Hindlimb muscle (tissue), 1 donor: ENCODE data around the gene SMURF2. TPM values are rescaled to one million over a fixed set of nuclear protein-coding genes. Genes with fewer than 3 reads are reported as not detected.
"Not testable (repeated sequence)": the region's sequence is repeated elsewhere in the genome, so short reads cannot be mapped to it uniquely, and the experiment has no call there.

Experiments
- DNase-seq: peaks from one replicate; pipeline ENCODE4 v3.0.0-alpha.2; 2013
- polyA plus RNA-seq: library from polyadenylated mRNA; unstranded; fragments of 120-200 nt; gene quantifications from one replicate; pipeline ENCODE4 v1.2.1, GENCODE V29; 2013; ENCODE audit not compliant: insufficient read length

Gene SMURF2
- polyA plus RNA-seq, 1 donor, result 21.6 TPM

DNA sequence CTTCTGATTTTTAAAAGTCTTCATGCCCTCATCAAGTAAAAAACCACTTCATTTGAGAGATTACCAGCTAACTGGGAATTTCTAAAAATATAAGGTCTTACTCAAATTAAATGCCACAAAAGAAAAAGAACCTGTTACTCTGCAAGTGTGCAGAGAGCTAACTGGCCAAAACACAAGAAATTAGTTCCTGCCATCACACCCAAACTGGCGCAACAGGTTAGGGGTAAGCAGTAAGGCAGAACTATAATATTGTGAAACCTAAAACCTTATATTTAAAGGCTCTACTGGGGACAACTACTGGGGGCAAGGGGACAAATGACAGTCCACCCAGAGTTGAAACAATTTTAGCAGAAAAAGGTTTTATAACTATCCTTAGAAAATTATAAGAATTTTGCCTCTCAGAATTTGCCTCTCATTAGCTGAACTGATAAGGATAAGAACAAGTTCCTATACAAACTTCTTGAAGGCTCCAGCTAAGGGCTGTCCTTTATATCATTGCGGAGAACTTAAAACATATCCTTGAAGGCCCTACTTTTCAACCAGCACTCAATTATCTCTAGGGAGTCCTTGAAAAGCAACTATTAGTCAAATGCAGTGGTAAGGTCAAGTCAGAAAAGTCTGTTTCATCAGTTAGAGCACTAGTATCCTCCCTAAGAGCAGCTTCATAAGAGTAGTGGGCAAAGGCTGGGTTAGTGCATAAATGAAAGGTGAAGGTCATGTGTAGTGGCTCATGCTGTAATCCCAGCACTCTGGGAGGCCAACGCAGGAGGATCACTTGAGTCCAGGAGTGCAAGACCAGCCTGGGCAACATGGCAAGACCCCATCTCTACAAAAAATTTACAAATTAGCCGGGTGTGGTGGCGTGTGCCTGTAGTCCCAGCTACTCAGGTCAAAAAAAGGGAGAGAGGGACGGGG, 31.5 kb downstream of the SMURF2 start:
- no peak for DNase-seq

GRCh38 chr17:64628641-64629040, 33.5 kb downstream of the SMURF2 start:
- no peak for DNase-seq

GRCh38 chr17:64627797-64628196, 34.3 kb downstream of the SMURF2 start:
- no peak for DNase-seq

GRCh38 chr17:64626827-64627226, 35.3 kb downstream of the SMURF2 start:
- no peak for DNase-seq

- no peak for DNase-seq
These were observed 36.6 kb downstream of the SMURF2 start for GRCh38 chr17:64625541-64625940.

- no peak for DNase-seq
These were observed 39.0 kb downstream of the SMURF2 start for GRCh38 chr17:64622931-64623654.

GRCh38 chr17:64621772-64622171, 40.3 kb downstream of the SMURF2 start:
- no peak for DNase-seq

DNA sequence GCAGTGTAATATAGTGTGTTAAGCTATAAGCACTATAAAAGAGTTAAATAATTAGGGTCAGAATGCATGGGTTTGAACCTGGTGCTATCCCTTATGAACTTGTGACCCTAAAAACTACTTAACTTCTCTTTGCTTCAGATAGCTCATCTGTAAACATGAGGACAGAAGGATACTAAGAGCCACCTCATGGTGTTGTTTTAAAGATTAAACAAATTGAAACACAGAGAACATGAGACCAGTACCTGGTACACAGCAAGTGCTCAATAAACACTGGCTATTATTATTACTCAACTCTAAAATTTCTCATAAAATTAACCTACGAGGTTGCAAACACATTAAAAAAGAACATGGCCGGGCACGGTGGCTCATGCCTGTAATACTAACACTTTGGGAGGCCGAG, 43.3 kb downstream of the SMURF2 start:
- DNase-seq, result no peak

DNA sequence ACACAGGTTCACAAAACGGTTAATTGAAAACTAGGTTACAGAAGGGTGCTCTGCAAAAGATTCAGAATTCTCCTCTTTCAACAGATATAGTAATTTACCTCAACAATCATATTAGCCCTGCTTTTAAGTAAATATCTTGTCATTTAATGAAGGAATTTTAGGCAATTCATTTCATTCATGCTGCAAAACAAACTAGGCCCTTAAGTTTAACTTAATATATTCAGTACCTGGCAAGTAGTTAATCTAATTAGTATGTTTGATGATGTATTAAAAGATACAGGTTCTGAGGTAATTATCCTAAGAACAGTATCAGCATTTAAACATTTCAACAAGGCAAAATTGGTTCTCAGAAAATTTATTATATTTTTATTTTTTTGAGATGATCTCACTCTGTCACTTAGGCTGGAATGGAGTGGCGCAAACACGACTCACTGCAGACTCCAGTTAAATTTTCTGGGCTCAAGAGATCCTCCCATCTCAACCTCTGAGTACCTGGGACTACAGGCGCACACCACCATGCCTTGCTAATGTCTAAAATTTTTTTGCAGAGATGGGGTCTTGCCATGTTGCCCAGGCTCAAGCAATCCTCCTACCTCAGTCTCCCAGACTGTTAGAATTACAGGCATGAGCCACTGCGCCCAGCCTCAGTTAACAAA, 44.9 kb downstream of the SMURF2 start:
- no peak for DNase-seq

- DNase-seq, result no peak
These were observed 47.0 kb downstream of the SMURF2 start for GRCh38 chr17:64615028-64615677.

DNA sequence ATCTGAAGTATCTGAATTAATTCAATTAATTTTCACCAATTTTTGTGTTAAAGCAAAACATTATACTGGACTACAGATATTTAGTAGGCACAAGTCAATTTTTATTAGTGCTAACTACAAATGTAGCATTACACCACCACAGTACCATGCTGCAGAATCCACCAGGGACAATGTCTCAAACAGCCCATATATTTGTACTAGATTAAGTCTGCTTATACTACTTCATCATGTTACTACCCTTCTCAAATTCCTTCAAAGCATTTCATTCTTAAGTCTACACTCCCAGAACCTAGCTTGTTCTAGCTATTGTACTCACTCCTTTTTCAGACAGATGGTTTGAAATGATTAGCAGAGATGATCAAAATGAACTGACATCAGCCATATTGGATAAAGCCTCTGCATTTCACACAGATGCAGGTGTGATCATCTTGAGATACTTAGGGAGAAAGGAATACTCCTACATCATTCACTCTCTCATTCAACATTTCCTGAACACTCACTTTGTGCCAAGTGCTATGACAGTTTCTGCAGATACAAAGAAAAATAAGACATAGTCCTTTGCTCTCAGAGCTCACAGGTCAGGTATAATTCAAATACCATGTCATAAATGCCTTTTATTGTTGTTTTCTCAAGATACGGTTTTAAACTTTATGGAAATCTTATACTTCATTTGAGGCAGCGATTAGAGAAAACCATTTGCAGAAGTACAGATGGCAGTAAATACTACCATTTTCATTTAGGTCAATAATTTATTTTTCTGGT, 47.7 kb downstream of the SMURF2 start:
- no peak for DNase-seq

GRCh38 chr17:64611369-64611768, 50.7 kb downstream of the SMURF2 start:
- DNase-seq, result no peak

GRCh38 chr17:64610244-64610643, 51.9 kb downstream of the SMURF2 start:
- DNase-seq, result not testable (repeated sequence)

GRCh38 chr17:64608571-64608981, 53.5 kb downstream of the SMURF2 start:
- DNase-seq, result no peak

DNA sequence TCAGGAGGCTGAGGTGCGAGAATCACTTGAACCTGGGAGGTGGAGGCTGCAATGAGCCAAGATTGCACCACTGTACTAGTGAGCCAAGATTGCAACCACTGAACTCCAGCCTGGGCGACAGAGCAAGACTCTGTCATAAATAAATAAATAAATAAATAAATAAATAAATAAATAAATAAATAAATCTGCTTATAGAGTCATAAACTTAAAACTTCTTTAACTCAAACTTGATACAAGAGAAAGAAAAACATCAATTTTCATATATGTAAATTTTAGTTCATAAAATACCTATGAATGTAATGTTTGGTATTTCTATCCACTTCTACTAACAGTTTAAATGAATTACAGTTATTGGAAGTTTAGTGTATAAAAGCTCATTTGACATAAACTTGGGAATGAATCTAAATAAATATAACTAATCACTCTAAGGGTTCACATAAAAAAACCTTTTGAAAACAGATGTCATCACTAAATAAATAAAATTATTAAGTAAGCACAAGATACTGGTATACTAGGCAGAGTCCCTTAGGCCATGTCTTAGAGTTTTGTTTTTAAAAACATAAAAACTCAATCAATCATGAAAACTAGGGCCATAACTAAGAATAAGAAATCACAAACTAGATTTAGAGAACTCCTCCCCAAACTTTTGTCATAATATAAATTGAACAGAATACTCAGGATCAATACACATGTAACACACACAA, 54.1 kb downstream of the SMURF2 start:
- no peak for DNase-seq

- not testable (repeated sequence) for DNase-seq
These were observed 57.6 kb downstream of the SMURF2 start for GRCh38 chr17:64604532-64604931.

GRCh38 chr17:64603987-64604386, 58.1 kb downstream of the SMURF2 start:
- no peak for DNase-seq

DNA sequence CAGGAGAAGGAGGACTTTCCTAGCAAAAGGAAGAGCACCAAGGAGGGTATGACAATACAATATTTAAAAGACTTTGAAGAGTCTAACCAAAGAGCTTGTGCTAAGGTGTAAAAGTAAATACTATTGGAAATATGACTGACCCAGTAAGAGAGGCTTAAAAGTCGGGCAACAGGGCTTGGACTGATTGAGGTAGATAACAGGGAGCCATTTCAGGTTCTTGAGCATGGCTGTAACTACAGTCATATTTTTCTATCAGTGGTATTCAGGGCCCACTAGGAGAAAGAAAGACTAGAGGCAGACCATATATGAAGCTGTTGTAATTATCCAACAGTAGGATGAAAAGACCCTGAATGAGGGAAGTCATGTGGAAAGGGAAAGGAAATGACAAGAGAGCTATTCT, 62.3 kb downstream of the SMURF2 start:
- no peak for DNase-seq

DNA sequence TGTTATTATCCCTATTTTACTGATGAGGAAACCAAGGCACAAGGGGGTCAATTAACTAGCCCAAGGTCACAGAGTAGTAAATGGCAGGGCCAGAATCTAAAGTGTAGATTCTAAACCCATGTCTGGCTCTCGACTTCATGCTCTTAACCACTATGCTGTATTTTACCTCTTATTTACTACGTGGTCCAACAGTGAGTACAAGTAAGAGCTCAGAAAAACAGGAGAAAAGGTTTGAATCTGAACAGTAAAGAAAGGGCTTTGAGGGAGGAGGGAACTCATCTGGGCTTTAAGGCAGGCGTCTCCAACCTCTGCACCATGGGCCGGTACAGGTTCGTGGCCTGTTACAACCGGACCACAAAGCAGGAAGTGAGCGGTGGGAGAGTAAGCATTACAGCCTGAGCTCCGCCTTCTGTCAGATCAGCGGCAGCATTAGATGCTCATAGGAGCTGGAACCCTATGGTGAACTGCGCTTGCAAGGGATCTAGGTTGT, 62.9 kb downstream of the SMURF2 start:
- no peak for DNase-seq

- no peak for DNase-seq
These were observed 63.4 kb downstream of the SMURF2 start for GRCh38 chr17:64598672-64599071.

DNA sequence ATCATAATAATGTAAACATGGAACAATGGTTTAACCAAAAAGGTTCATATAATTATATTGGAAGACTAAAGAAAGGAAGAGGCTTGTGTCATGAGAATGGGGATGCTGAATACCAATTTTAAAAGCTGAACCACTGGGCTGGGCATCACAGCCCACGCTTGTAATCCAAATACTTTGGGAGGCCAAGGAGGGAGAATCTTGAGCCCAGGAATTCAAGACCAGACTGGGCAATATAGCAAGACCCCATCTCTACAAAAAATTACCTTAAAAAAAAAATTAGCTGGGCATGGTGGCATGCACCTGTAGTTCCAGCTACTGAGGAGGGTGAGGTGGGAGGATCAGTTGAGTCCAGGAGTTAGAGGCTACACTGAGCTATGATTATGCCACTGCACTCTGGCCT, 65.1 kb downstream of the SMURF2 start:
- no peak for DNase-seq
